NAMALWA (cell line): Measurements from ENCODE around the gene PTPRN2.
"Not testable (repeated sequence)": the region's sequence is repeated elsewhere in the genome, so short reads cannot be mapped to it uniquely, and the experiment has no call there.

ENCODE experiments used
- DNase-seq: peaks from one replicate; pipeline ENCODE4 v3.0.0-alpha.2; 2015; ENCODE audit warnings: low spot score

The PTPRN2 gene

GRCh38 chr7:157947504-157947903 is 640.1 kb downstream of the PTPRN2 start:
- DNase-seq, result no peak

GRCh38 chr7:157946398-157947060 is 641.1 kb downstream of the PTPRN2 start:
- no peak for DNase-seq

GRCh38 chr7:157945401-157945800 is 642.2 kb downstream of the PTPRN2 start:
- no peak for DNase-seq

- DNase-seq, result no peak
These were observed 642.8 kb downstream of the PTPRN2 start for GRCh38 chr7:157944734-157945291.

GRCh38 chr7:157944051-157944450 is 643.6 kb downstream of the PTPRN2 start:
- no peak for DNase-seq

GRCh38 chr7:157943561-157943960 is 644.1 kb downstream of the PTPRN2 start:
- DNase-seq, result no peak

- peak; percentile 10 for DNase-seq
These were observed 646.4 kb downstream of the PTPRN2 start for GRCh38 chr7:157941210-157941609.

- DNase-seq, result peak; percentile 5
These were observed 647.1 kb downstream of the PTPRN2 start for GRCh38 chr7:157940497-157940896.

- no peak for DNase-seq
These were observed 649.4 kb downstream of the PTPRN2 start for GRCh38 chr7:157938211-157938610.

- DNase-seq, result no peak
These were observed 650.2 kb downstream of the PTPRN2 start for GRCh38 chr7:157937406-157937805.

- no peak for DNase-seq
These were observed 650.6 kb downstream of the PTPRN2 start for GRCh38 chr7:157936976-157937375.

- not testable (repeated sequence) for DNase-seq
These were observed 651.9 kb downstream of the PTPRN2 start for GRCh38 chr7:157935721-157936120.

GRCh38 chr7:157933219-157934155 is 654.1 kb downstream of the PTPRN2 start:
- DNase-seq, result not testable (repeated sequence)

- DNase-seq, result no peak
These were observed 655.0 kb downstream of the PTPRN2 start for GRCh38 chr7:157932498-157933218.

GRCh38 chr7:157930926-157931466 is 656.6 kb downstream of the PTPRN2 start:
- no peak for DNase-seq

GRCh38 chr7:157930441-157930840 is 657.2 kb downstream of the PTPRN2 start:
- no peak for DNase-seq

- no peak for DNase-seq
These were observed 658.0 kb downstream of the PTPRN2 start for GRCh38 chr7:157929671-157930070.

GRCh38 chr7:157928808-157929425 is 658.7 kb downstream of the PTPRN2 start:
- no peak for DNase-seq

GRCh38 chr7:157928171-157928794 is 659.3 kb downstream of the PTPRN2 start:
- no peak for DNase-seq

- no peak for DNase-seq
These were observed 660.2 kb downstream of the PTPRN2 start for GRCh38 chr7:157927313-157927925.
